HEK293T (cell line): ENCODE data around the gene THUMPD1.

Experiments
- ARNT ChIP-seq: fragments of 450-650 bp; IDR thresholded peaks from 2 replicates; pipeline ENCODE4 v1.6.1; 2017; ENCODE audit warnings: mild to moderate bottlenecking
- FOXA1 ChIP-seq: fragments of 450-650 bp; IDR thresholded peaks from 2 replicates; pipeline ENCODE4 v1.6.1; 2016; ENCODE audit warnings: mild to moderate bottlenecking
- FOXM1 ChIP-seq: fragments of 450-650 bp; IDR thresholded peaks from 2 replicates; pipeline ENCODE4 v1.6.1; 2017; ENCODE audit warnings: mild to moderate bottlenecking, borderline replicate concordance
- PKNOX1 ChIP-seq: fragments of 450-650 bp; IDR thresholded peaks from 2 replicates; pipeline ENCODE4 v1.6.1; 2016
- SP1 ChIP-seq: fragments of 450-650 bp; IDR thresholded peaks from 2 replicates; pipeline ENCODE4 v1.6.1; 2017
- SUZ12 ChIP-seq: fragments of 450-650 bp; IDR thresholded peaks from 2 replicates; pipeline ENCODE4 v1.6.1; 2016; ENCODE audit warnings: mild to moderate bottlenecking
- ZNF384 ChIP-seq: fragments of 450-650 bp; IDR thresholded peaks from 2 replicates; pipeline ENCODE4 v1.6.1; 2016

- TF ChIP-seq FOXA1 (no peak), SP1 (no peak), SUZ12 (no peak), ARNT (no peak), FOXM1 (no peak), ZNF384 (no peak), PKNOX1 (no peak)
Measured at GRCh38 chr16:20720251-20720650, 21.4 kb downstream of the THUMPD1 start.
